NCI-H146 (cell line): ENCODE measurements around the gene KLK7.
A peak's percentile ranks its signal among the peaks of the same experiment; 100 is the strongest.

ENCODE experiments used
- DNase-seq: peaks from one replicate; lab custom pipeline; 2025; lab: John Stamatoyannopoulos, UW

Gene KLK7

GRCh38 chr19:50983625-50984292, at the start of gene KLK7:
Gene KLK7 (minus strand): TSS chr19:50983917. CDS start chr19:50982399, 1,518 bp downstream.
- DNase-seq = no peak

GRCh38 chr19:51031880-51032225, 48.1 kb upstream of the KLK7 start:
- no peak for DNase-seq

GRCh38 chr19:51031220-51031879, 47.6 kb upstream of the KLK7 start:
- no peak for DNase-seq

- DNase-seq = no peak
Observed at GRCh38 chr19:51030631-51031030, 46.9 kb upstream of the KLK7 start.

- DNase-seq = no peak
Observed at GRCh38 chr19:51029718-51030117, 46.0 kb upstream of the KLK7 start.

GRCh38 chr19:51027873-51028272, 44.2 kb upstream of the KLK7 start:
- DNase-seq = no peak

GRCh38 chr19:51027126-51027806, 43.5 kb upstream of the KLK7 start:
- no peak for DNase-seq

- peak; percentile 20 for DNase-seq
Observed at GRCh38 chr19:51026554-51026831, 42.8 kb upstream of the KLK7 start, which contains the start of gene KLK11. Gene KLK11 (minus strand): TSS chr19:51026616. CDS start chr19:51025631, 985 bp downstream.

GRCh38 chr19:51025809-51026553, 42.3 kb upstream of the KLK7 start:
- no peak for DNase-seq

GRCh38 chr19:51025401-51025800, 41.7 kb upstream of the KLK7 start:
- no peak for DNase-seq

GRCh38 chr19:51024924-51025323, 41.2 kb upstream of the KLK7 start:
- DNase-seq = peak; percentile 32

- DNase-seq = no peak
Observed at GRCh38 chr19:51023946-51024345, 40.2 kb upstream of the KLK7 start.

GRCh38 chr19:51022526-51022925, 38.8 kb upstream of the KLK7 start:
- no peak for DNase-seq

- DNase-seq = peak; percentile 37
Observed at GRCh38 chr19:51020988-51021651, 37.4 kb upstream of the KLK7 start.

GRCh38 chr19:51019544-51019925, 35.8 kb upstream of the KLK7 start, which contains the start of gene KLK10:
Gene KLK10 (minus strand): TSS chr19:51019709. CDS start chr19:51019130, 579 bp downstream.
- DNase-seq = no peak

- DNase-seq = no peak
Observed at GRCh38 chr19:51018745-51019543, 35.2 kb upstream of the KLK7 start.

GRCh38 chr19:51016798-51017683, 33.3 kb upstream of the KLK7 start:
- DNase-seq = peak; percentile 67

- DNase-seq = no peak
Observed at GRCh38 chr19:51015691-51016267, 32.1 kb upstream of the KLK7 start.

GRCh38 chr19:51014242-51014641, 30.5 kb upstream of the KLK7 start:
- no peak for DNase-seq

GRCh38 chr19:51012661-51013190, 29.0 kb upstream of the KLK7 start:
- DNase-seq = no peak
